GM12874 (cell line): Measurements from ENCODE around the gene GTF3C1.

Experiments
- TF ChIP-seq, protein P1 (sequence below): IDR thresholded peaks from 2 replicates; pipeline ENCODE4 v1.5.1; 2011; ENCODE audit warnings: low read depth, mild to moderate bottlenecking, control low read depth, low read length, moderate library complexity; ENCODE audit not compliant: insufficient read depth

GTF3C1 gene

DNA sequence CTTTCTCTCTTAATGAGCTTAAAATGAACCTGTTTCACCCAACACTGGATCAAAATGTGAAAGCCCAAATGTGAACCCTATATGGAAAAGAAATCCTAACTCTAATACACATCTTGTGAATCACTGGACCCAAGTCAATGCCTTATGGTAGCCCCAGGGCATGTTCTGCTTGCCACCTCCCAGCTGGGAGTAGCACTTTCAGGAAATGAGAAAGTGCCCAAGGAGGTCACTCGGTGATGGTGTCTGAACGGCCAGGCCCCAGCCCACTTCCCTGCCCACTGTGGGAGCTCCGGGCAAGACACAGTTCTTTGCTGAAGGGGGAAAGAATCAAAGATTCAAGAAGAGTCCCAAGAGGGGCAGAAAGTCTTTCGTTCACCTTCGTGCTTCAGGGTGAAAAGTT lies 46.1 kb downstream of the GTF3C1 start:
- TF ChIP-seq, protein P1, sequence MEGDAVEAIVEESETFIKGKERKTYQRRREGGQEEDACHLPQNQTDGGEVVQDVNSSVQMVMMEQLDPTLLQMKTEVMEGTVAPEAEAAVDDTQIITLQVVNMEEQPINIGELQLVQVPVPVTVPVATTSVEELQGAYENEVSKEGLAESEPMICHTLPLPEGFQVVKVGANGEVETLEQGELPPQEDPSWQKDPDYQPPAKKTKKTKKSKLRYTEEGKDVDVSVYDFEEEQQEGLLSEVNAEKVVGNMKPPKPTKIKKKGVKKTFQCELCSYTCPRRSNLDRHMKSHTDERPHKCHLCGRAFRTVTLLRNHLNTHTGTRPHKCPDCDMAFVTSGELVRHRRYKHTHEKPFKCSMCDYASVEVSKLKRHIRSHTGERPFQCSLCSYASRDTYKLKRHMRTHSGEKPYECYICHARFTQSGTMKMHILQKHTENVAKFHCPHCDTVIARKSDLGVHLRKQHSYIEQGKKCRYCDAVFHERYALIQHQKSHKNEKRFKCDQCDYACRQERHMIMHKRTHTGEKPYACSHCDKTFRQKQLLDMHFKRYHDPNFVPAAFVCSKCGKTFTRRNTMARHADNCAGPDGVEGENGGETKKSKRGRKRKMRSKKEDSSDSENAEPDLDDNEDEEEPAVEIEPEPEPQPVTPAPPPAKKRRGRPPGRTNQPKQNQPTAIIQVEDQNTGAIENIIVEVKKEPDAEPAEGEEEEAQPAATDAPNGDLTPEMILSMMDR, result no peak

DNA sequence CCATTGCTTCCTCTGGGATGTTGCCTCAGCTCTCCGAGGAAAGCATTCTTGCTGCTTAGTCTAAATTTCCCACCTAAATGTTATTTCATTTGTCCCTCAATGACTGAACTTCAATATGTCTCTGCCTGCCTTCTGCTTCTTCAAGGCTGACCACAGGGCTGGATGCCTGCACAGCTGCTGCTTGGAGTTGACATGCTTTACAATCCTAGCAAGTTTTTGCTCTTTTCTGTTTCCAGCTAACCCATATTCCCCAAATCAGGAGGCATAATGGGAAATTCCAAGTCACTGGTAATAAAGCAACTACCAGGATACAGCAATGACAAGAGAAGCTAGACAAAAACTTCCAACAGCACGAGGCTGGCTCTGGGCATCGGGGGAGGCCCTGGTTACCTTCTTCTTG lies 48.9 kb downstream of the GTF3C1 start:
- TF ChIP-seq, protein P1, result no peak

DNA sequence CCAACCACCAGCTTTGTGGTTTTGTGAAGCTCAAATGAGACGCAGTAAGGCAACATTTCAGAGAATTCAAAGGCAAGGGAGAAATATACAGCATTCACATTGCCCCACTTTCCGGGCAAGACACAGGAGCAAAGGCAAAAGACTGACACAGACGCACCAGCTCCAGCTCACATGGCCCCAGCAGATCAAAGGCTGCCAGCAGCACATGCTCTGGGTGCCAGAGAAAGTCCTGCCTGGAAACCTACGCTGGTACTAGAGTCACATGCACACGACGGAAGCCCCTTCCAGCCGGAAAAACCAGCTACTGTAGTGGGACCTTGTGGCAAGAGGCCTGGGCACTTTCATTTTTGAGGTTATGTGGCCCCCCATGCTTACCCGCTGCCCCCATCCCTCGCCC lies 50.1 kb downstream of the GTF3C1 start:
- TF ChIP-seq, protein P1, result no peak

DNA sequence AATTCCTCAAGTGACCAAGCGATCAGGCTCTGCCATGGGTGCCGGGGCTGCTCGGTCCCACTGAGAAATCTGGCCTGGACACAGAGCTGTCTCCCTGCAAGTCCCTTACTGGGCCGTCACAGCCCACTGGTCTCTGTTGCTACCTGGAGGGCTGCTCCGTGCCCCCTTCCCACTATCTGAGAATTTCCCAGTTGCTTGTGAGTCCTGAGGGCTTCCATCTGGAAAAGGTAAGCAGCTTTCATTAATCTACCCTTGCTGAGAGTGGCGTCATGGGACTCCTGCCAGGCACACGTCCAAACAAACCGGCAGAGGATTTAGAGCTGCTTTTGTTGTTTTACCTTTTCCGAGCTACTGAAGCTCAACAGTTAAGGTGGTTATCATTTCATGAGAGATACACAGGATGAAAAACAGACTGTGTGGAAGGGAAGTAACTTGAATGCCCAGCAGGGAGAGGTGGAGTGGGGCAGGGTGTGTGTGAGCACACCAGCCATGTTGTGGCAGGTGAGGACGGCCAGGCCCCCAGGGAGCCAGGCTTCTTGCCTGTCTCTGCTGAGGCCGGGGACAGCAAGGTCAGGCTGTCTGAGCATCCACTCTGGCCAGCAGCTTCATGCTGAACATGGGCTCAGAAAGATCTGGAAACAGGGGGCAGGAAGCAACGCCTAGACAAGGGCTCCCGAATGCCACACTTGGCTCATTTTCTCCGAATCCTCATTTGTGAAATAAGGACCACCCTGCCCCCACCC lies 50.6 kb downstream of the GTF3C1 start:
- TF ChIP-seq, protein P1, result no peak

DNA sequence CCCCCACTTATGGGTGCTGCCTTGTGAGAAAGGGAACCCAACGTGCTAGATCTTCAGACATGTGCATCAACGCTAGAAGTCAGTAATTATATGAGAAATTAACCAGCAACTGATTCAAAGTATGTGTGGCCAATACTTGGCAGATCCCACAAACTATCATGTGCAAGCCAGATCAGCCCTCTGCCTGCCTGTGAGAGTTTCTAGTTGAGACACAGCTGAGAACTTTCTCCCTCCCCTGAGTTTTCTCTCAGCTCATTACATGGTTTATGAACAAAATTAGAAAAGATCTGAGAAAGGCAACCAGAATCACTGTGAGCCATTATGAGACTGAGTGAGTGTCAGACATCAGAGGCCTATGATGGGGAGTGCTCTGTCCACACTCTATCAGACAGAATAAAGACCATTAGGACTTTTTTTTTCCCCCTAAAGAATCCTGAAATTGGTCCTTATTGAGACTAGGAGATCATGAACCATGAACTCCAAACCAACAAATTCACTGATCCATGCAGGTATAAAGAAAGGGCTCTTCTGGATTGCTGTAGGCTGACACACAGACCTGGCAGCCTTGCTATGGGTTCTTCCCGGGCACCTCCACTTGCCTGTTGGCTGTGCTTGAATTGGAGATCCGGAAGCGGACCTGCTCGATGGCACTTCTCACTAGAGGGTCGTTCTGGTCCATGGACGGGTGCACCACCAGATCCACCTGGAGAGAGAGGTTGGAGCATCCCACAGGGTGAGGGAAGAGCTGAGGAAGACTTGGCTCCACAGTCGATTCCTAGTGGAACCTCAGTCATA lies 51.5 kb downstream of the GTF3C1 start:
- TF ChIP-seq, protein P1, result no peak

DNA sequence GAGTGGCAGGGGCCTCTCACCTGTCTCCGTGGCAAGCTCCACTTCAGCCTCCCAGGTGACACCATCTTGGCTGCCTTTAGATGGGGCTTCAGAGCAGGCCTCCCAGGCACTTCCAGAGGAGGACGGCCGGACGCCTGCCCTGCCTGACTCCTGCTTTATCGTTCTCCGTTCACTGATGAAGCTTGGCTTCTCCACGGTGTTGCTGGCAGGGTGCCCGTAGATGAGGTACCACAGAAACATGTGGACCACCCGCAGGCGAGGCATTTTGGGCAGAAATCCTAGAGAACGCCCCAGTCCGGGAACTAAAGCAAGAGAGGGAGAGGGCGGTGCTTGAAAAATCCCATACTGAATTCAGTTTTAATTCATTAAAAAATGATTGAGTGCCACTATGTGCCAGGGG lies 54.5 kb downstream of the GTF3C1 start:
- TF ChIP-seq, protein P1, result no peak

DNA sequence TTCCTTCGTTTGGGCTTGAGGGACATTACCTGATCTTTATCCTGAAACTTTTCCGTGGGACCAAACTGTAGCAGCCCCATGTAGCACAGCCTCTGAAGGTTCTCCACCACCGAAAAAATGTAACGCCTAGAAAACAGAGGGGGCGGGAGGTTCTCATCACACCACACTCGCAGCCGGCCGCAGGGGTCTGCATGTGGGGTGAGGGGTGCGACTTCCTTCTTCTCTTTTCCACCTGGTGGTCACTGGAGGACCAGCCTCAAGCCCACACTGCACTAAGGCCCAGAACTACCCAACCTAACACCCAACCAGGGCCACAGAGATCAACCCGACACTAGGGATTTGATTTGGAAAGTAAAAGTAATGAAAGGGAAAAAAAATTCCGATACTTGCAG lies 57.1 kb downstream of the GTF3C1 start:
- TF ChIP-seq, protein P1, result no peak
